Stromal cell of bone marrow (primary cell): Measurements from ENCODE around the gene SETX.
A peak's percentile ranks its signal among the peaks of the same experiment; 100 is the strongest.

ENCODE experiments used
- DNase-seq: peaks from one replicate; pipeline ENCODE4 v3.0.0-alpha.2; 2012; ENCODE audit warnings: low read depth

The SETX gene

DNA sequence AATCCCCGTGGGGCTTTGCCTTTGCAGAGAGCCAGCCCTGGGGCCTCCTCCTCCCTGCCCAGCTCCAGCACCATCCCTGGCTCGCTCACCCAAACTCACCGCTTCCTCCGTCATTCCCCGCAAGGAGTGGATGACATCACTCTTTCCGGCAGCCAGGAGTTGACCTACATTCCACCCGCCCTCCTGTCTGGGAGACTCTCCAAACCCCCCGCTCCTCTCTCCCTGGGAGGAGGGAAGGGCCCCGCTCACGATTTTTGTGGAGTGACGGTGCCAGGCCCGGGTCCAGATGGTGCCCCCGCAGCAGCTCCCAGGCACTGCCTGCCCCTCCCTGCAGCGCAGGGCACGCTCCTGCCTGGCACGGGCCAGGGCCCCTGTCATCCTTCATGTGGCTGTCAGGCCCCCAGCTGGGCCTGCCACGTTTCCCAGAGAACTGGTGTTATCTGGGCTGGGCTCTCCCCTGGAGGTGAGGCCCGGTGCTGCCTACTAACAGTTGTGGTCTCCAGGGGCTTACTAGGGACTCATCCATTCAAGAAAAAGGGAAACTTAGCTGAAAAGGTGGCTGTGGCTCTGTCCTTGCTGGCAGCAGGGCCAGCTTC lies 140.7 kb downstream of the SETX start:
- DNase-seq, result peak; percentile 61

DNA sequence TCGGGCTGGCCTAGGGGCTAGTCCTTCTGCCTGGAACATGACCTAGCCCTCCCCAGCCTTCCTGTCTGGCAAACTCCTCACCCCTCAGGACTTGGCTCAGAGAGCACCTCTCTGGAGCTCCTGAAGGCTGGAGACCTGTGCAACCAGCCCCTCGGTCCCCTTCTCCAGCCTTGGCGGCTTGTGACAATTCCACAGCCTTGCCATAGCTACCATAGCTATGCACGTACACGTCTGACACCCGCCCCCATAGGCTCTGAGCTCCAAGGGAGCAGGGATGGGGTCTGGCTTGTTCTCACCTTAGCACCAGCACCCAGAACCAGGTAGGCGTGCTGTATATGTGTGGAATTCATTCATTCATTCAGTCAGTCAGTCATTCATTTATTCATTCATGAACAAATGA lies 143.2 kb downstream of the SETX start:
- no peak for DNase-seq
